BJ (cell line): ENCODE data around the gene AXIN2. TPM values are rescaled to one million over a fixed set of nuclear protein-coding genes. Genes with fewer than 3 reads are reported as not detected.

Experiments used
- CTCF ChIA-PET: fragments of 350-600 bp; formaldehyde crosslinking; extraction: SDS; loops from one replicate; lab custom pipeline; 2021; ENCODE audit warnings: antibody characterized with exemption, inconsistent platforms; lab: Yijun Ruan, JAX
- POLR2A ChIA-PET: fragments of 300-600 bp; sonication (Branson Sonifier 250); formaldehyde crosslinking; extraction: SDS; loops from one replicate; lab custom pipeline; 2021; ENCODE audit warnings: antibody characterized with exemption; lab: Charles Lee
- DNase-seq: peaks from one replicate; pipeline ENCODE4 v3.0.0-alpha.2; 2011; ENCODE audit warnings: low read depth
- H3K27me3 ChIP-seq: 2 replicates; pipeline ENCODE4 v1.6.0; 2011; ENCODE audit warnings: low read length; ENCODE audit not compliant: control insufficient read depth, insufficient read depth
- H3K36me3 ChIP-seq: 2 replicates; pipeline ENCODE4 v1.5.1; 2011; ENCODE audit warnings: low read length; ENCODE audit not compliant: control insufficient read depth, insufficient read depth
- H3K4me3 ChIP-seq: 2 replicates; pipeline ENCODE4 v1.5.1; 2011; ENCODE audit warnings: low read depth, mild to moderate bottlenecking, control low read depth, low read length
- CTCF ChIP-seq: IDR thresholded peaks from 2 replicates; pipeline ENCODE4 v1.5.1; 2011; ENCODE audit warnings: low read depth, mild to moderate bottlenecking, control low read depth, inconsistent platforms, low read length, moderate library complexity; ENCODE audit not compliant: insufficient read depth
- polyA plus RNA-seq: library from polyadenylated mRNA; depleted of rRNA; stranded (reverse); fragments of >200 nt; gene quantifications from 2 replicates; pipeline ENCODE4 v1.2.3, GENCODE V29; 2011

Gene AXIN2
- polyA plus RNA-seq, 1 experiment = 1.3 TPM

- no peak overlapping the region for H3K4me3 ChIP-seq
- H3K27me3 ChIP-seq = no peaks in the 10 kb centered on the region; the same call in 1 of the 2 replicates
- no peak for TF ChIP-seq CTCF
- CTCF ChIA-PET = interaction anchor here (0.6 to 0.7 kb wide), 2 partner anchors 9 to 76 kb away, joined by 3 to 4 read pairs; no protein-coding TSS in a partner anchor
- H3K36me3 ChIP-seq = no peaks in the 10 kb centered on the region
- POLR2A ChIA-PET = no interaction called here
- DNase-seq = no peak
These were observed 22.6 kb upstream of the AXIN2 start for GRCh38 chr17:65583921-65584603.

GRCh38 chr17:65576939-65577338, 15.5 kb upstream of the AXIN2 start:
- TF ChIP-seq CTCF = no peak
- POLR2A ChIA-PET = no interaction called here

GRCh38 chr17:65573282-65573602, 11.8 kb upstream of the AXIN2 start:
- POLR2A ChIA-PET = no interaction called here
- TF ChIP-seq CTCF = no peak
- CTCF ChIA-PET = no interaction called here
- H3K36me3 ChIP-seq = no peaks in the 10 kb centered on the region
- H3K27me3 ChIP-seq = no peaks in the 10 kb centered on the region
- no peak for DNase-seq
- H3K4me3 ChIP-seq = no peak overlapping the region

More at GRCh38 chr17:65576939-65577338, 15.5 kb upstream of the AXIN2 start:
- no peak overlapping the region for H3K4me3 ChIP-seq
- DNase-seq = no peak
- no peaks in the 10 kb centered on the region for H3K27me3 ChIP-seq
- H3K36me3 ChIP-seq = no peaks in the 10 kb centered on the region
- CTCF ChIA-PET = no interaction called here

GRCh38 chr17:65572581-65573281, 11.3 kb upstream of the AXIN2 start:
- no peaks in the 10 kb centered on the region for H3K27me3 ChIP-seq
- H3K4me3 ChIP-seq = no peak overlapping the region
- no peak for DNase-seq
- ChIA-PET CTCF (no interaction called here), POLR2A (no interaction called here)
- no peaks in the 10 kb centered on the region for H3K36me3 ChIP-seq
- TF ChIP-seq CTCF = no peak

- Histone ChIP-seq H3K36me3 (no peaks in the 10 kb centered on the region), H3K27me3 (no peaks in the 10 kb centered on the region), H3K4me3 (no peak overlapping the region)
- no peak for DNase-seq
- CTCF ChIA-PET = no interaction called here
- no peak for TF ChIP-seq CTCF
- POLR2A ChIA-PET = no interaction called here
These were observed 10.7 kb upstream of the AXIN2 start for GRCh38 chr17:65572186-65572580.
